ENCODE measurements around the gene TESMIN. TPM values are rescaled to one million over a fixed set of nuclear protein-coding genes. Genes with fewer than 3 reads are reported as not detected.

Gene TESMIN
- total RNA-seq, 1 experiment from 2014 or later, result 24.8 TPM

GRCh38 chr11:68682531-68682961 is 68.8 kb downstream of the TESMIN start:
- Histone ChIP-seq H3K79me2 (ENCODE audit: insufficient read depth, low read length) (peaks cover 10% of the 10 kb centered on the region; the same call in 1 of the 2 replicates), H3K9me2 (ENCODE audit: insufficient read depth) (no peaks in the 10 kb centered on the region), H4K20me1 (ENCODE audit: insufficient read depth) (no peaks in the 10 kb centered on the region), H2AFZ (ENCODE audit: low read depth, low read length, poor library complexity, severe bottlenecking) (no peak overlapping the region), H3K36me3 (ENCODE audit: control insufficient read depth in 1 of 2, insufficient read depth in 2 of 2, low read length in 2 of 2) (peaks cover 0 to 8% of the 10 kb centered on the region in 2 experiments; a peak in 1 of 4 replicates), H3K4me2 (ENCODE audit: low read length) (peak overlapping the region; percentile 35), H3K9me3 (ENCODE audit: control insufficient read depth in 1 of 2, insufficient read depth in 1 of 2, low read depth in 1 of 2, low read length in 2 of 2) (no peaks in the 10 kb centered on the region), H3K27me3 (ENCODE audit: insufficient read depth, low read length) (no peaks in the 10 kb centered on the region), H3K27ac (ENCODE audit: low read depth, low read length) (no peak overlapping the region), H3K4me3 (replicated peaks in 1 of 2; ENCODE audit: low read depth in 1 of 2, low read length in 2 of 2) (no peak overlapping the region), H3K9ac (ENCODE audit: low read length) (no peak overlapping the region), H3K4me1 (ENCODE audit: control insufficient read depth in 1 of 2, insufficient read depth in 2 of 2, low read length in 2 of 2) (peaks cover 5 to 39% of the 10 kb centered on the region in 2 experiments; a peak in 3 of 4 replicates)
- CTCF ChIA-PET, result no interaction called here
- ATAC-seq (no peak), DNase-seq (ENCODE audit: low read depth, low spot score) (no peak)
- no TSS peak for BruUV-seq (replicated peaks)
- POLR2A ChIA-PET, result no interaction called here
- RAD21 ChIA-PET (ENCODE audit: low non-redundant PET in 1 of 2, low total read pairs in 2 of 2, uncharacterized antibody in 2 of 2, unreplicated experiment in 2 of 2), result no interaction called here
- intact Hi-C loops (cut with micrococcal nuclease), result no loop called here
- no peak for TF ChIP-seq RAD21 (IDR thresholded peaks at IDR 0.05; ENCODE audit: low read depth)
- TF ChIP-seq MAX (IDR thresholded peaks at IDR 0.05), result no peak
- no peak for TF ChIP-seq ZNF274 (IDR thresholded peaks at IDR 0.05; ENCODE audit: low read depth, low read length)
- no peak for TF ChIP-seq POLR2A (IDR thresholded peaks at IDR 0.05; ENCODE audit: borderline replicate concordance, extremely low read depth, insufficient read depth, insufficient read length)
- TF ChIP-seq JUND (IDR thresholded peaks at IDR 0.05), result no peak
- TF ChIP-seq EZH2 (IDR thresholded peaks at IDR 0.05), result no peak
- no peak for TF ChIP-seq SIN3A (IDR thresholded peaks at IDR 0.05; ENCODE audit: low read depth)
- no peak for TF ChIP-seq SP1 (IDR thresholded peaks at IDR 0.05; ENCODE audit: low read depth)
- TF ChIP-seq POLR2AphosphoS5 (IDR thresholded peaks at IDR 0.05; ENCODE audit: low read depth, low read length), result no peak
- no peak for TF ChIP-seq EGR1 (IDR thresholded peaks at IDR 0.05; ENCODE audit: low read depth)
- TF ChIP-seq SRF (IDR thresholded peaks at IDR 0.05; ENCODE audit: low read depth), result no peak
- no peak for TF ChIP-seq REST (IDR thresholded peaks at IDR 0.05; ENCODE audit: low read depth)
